GM19023 (cell line): ENCODE measurements around the gene ENTR1.
A peak's percentile ranks its signal among the peaks of the same experiment; 100 is the strongest.

ENCODE experiments used
- ATAC-seq: cut with Tn5 transposase; IDR thresholded peaks from one replicate; pipeline ENCODE4 v1.9.1; 2021; ENCODE audit warnings: mild to moderate bottlenecking, moderate library complexity; ENCODE audit not compliant: unreplicated experiment

The ENTR1 gene

GRCh38 chr9:136363106-136363948, 47.1 kb downstream of the ENTR1 start, which contains the start of gene DNLZ:
Gene DNLZ, minus strand, starts transcription at chr9:136363744. Its CDS starts 30 bp downstream, at chr9:136363714.
- peak; percentile 69 for ATAC-seq

- ATAC-seq = no peak
Observed at GRCh38 chr9:136362450-136362784, 48.0 kb downstream of the ENTR1 start.

- ATAC-seq = no peak
Observed at GRCh38 chr9:136361754-136362449, 48.5 kb downstream of the ENTR1 start.

- ATAC-seq = no peak
Observed at GRCh38 chr9:136361047-136361753, 49.2 kb downstream of the ENTR1 start.

GRCh38 chr9:136359774-136360718, 50.4 kb downstream of the ENTR1 start:
- no peak for ATAC-seq

- no peak for ATAC-seq
Observed at GRCh38 chr9:136358888-136359287, 51.5 kb downstream of the ENTR1 start.

GRCh38 chr9:136358016-136358415, 52.4 kb downstream of the ENTR1 start:
- ATAC-seq = no peak

- no peak for ATAC-seq
Observed at GRCh38 chr9:136357202-136357725, 53.1 kb downstream of the ENTR1 start.

- no peak for ATAC-seq
Observed at GRCh38 chr9:136355616-136356557, 54.5 kb downstream of the ENTR1 start.

GRCh38 chr9:136354592-136355085, 55.8 kb downstream of the ENTR1 start:
- ATAC-seq = no peak

GRCh38 chr9:136353757-136354488, 56.5 kb downstream of the ENTR1 start:
- ATAC-seq = no peak

- ATAC-seq = no peak
Observed at GRCh38 chr9:136353088-136353487, 57.3 kb downstream of the ENTR1 start.

- ATAC-seq = no peak
Observed at GRCh38 chr9:136352682-136353081, 57.7 kb downstream of the ENTR1 start.
